ENCODE measurements around the gene PIM1.
"Not testable (repeated sequence)": the region's sequence is repeated elsewhere in the genome, so short reads cannot be mapped to it uniquely, and the experiment has no call there.

The PIM1 gene

GRCh38 chr6:37169496-37170272 is at the start of gene PIM1:
Gene PIM1, plus strand, starts transcription at chr6:37170152. Its CDS starts 424 bp downstream, at chr6:37170576.
- intact Hi-C loops (cut with DNase I), result loop anchor here (1.0 to 10.0 kb wide), 2 partner anchors 67 to 285 kb away; partner anchors contain the start of gene C6orf89
- DNase-seq, result peak; percentile 96 to 100 (median 99)

DNA sequence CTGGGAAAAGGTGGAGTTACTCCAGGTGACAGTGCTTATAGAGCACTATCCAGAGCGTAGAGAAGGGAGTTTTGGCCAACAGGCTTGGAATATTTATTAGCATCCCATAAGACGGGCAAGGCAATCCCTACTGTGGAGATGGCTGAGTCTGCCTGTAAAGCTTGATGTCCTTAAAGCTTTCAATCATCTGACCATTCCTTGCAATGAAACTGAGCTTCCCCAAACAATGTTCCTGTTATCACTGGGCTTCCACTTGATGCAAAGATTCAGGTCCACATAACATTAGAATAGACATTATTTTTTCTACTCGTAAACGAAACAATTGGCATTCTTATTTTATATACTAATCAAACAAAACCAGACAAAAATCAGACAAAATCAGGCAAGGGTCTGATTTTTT is 48.4 kb upstream of the PIM1 start:
- intact Hi-C loops (cut with DNase I), result no loop called here
- DNase-seq, result no peak

DNA sequence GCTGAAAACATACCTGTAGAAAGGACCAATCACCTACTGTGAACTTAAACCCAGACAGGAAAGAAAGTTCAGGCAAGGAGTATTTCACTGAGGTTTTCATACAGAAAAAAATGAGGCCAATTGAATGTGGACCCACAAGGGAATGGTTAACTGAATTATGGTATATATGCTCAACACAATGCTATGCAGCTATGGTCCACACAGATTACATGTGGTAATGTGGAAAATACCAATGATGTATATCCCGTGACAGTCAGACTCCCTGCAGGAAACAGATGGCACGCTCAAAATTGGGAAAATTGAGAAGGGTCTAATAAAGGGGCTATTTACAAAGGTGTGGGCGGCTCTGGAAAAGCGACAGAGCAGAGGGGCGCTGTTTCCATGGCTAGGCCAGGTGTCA is 47.1 kb upstream of the PIM1 start:
- DNase-seq, result no peak

GRCh38 chr6:37123957-37124729 is 45.8 kb upstream of the PIM1 start:
- intact Hi-C loops (cut with DNase I), result no loop called here
- DNase-seq, result no peak

More for the DNA sequence above, 47.1 kb upstream of the PIM1 start:
- intact Hi-C loops (cut with DNase I), result no loop called here

DNA sequence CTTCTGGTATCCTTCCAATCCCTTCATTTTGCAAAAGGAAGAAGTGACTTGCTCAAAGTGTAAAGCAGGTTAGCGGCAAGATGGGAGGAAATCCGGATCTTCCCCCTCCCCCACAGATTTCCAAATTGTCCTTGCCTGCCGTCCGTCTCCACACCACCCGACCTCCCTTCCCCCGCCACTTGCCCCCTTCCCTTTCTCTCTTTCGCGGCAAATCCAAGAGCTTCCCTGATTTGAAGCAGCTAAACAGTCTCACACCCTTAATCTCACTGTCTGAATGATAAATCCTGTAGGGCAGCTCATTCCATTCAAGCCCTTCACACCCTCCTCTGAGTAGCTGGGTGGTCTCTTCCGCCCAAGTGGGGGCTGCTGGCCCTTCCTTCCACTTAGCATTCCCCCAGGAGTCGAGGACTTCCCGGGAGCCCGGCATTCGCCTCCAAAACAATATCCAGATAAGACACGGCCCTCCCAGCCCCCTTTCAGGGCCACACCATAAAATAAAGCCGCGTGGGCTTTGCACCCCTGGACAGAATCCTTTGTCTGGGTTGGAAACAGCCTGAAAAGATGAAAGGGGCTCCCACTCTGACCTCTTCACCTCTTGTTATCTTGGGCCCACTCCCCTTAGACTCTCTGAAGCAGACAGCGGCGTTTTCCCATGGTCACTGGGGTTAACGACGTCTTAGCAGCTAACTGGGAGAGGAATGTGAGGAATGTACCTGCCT is 44.0 kb upstream of the PIM1 start:
- no peak for DNase-seq
- intact Hi-C loops (cut with DNase I), result no loop called here

DNA sequence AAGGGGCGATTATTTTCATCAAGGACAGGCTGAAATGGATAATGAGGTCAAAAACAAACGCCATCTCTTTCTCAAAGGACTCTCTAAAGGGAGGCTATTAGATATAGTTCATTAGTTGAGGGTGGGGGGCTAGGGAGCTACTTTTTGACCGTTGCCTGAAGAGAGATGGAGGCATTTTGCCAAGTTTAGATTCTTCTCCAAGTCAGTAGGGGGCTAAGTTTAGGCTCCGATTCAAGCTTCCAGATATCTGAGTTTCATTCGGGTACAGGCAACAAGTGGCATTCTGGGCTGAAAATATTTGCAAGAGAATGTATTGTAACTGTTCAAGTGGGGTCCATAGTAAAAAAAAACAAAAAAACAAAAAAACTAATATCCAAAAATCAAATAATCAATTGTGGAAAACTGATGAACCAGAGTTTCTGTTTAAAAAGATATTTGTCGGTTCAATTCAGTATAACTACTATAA is 43.4 kb upstream of the PIM1 start:
- DNase-seq, result no peak
- intact Hi-C loops (cut with DNase I), result no loop called here

DNA sequence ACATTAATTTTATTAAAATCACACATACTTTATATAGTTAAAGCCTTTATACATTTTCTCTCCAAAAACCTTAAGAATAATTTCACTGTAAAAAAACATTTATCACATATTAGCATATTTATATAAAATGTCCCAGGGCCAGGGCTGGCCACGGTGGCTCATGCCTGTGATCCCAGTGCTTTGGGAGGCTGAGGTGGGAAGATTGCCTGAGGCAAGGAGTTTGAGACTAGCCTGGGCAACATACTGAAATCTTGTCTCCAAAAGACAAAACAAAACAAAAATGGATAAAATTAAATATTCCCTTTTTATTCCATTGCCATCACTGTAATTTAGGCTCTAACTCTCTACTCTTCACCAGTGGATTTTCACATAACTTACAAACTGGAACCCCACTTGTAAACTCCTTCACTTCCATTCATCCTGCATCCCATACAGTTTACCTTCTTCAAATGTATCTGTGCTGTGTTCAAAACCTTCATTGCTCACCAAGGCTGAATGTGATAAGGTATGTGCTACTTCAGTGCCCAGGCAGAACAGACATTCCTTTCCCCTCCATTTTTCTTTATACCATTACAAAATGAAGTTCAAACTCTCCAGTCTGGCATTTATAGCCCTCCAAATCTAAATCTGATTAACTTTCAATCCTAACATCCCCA is 42.9 kb upstream of the PIM1 start:
- no peak for DNase-seq
- intact Hi-C loops (cut with DNase I), result no loop called here

- DNase-seq, result no peak
- intact Hi-C loops (cut with DNase I), result no loop called here
These were observed 41.7 kb upstream of the PIM1 start for GRCh38 chr6:37127961-37128862.

DNA sequence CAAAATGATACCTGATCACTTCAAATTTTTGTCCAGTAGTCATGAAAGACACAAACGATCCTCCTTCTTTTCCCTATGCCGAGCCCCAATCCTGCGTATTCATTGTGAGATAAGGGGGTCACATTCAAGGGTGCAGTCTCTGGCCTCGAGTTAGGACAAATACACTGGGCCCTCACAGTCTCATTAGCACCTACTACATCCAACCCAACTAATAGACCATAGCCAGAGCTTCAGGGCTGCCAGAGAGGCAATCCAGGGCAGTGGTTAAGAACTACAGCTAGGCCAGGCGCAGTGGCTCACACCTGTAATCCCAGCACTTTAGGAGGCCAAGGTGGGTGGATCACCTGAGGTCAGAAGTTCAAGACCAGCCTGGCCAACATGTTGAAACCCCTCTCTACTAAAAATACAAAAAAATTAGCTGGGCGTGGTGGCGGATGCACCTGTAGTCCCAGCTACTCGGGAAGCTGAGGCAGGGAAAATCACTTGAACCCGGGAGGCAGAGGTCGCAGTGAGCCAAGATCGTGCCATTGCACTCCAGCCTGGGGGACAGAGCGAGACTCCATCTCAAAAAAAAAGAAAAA is 41.0 kb upstream of the PIM1 start:
- DNase-seq; intact Hi-C loops (cut with DNase I): not testable (repeated sequence)

- intact Hi-C loops (cut with DNase I), result no loop called here
These were observed 40.4 kb upstream of the PIM1 start for GRCh38 chr6:37129566-37129965.

GRCh38 chr6:37130704-37131103 is 39.2 kb upstream of the PIM1 start:
- intact Hi-C loops (cut with DNase I), result no loop called here

More at GRCh38 chr6:37129566-37129965, 40.4 kb upstream of the PIM1 start:
- DNase-seq, result no peak

GRCh38 chr6:37131104-37131959 is 38.6 kb upstream of the PIM1 start:
- DNase-seq, result peak in 26 of 42 donors; percentile 4 to 58 (median 19)
- intact Hi-C loops (cut with DNase I), result no loop called here

More at GRCh38 chr6:37130704-37131103, 39.2 kb upstream of the PIM1 start:
- peak in 2 of 42 donors; percentile 32 to 42 for DNase-seq

- DNase-seq, result no peak
- intact Hi-C loops (cut with DNase I), result no loop called here
These were observed 38.0 kb upstream of the PIM1 start for GRCh38 chr6:37131960-37132253.

DNA sequence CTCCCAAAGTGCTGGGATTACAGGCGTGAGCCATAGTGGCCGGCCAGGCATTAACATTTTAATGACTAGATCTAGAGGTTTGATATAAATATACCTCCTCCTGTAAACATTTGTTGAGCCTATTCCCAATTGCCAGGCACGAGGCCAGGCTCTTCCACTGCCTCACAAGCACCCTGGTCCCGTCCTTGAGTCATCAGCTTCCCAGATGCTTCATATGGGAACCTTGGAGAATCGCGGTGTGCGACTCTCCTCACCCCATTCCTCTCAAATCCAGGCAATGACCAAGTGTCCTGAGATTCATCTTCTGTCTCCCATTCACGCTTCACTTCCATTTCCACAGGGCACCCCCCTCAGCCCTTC is 35.9 kb upstream of the PIM1 start:
- no peak for DNase-seq
- intact Hi-C loops (cut with DNase I), result no loop called here

DNA sequence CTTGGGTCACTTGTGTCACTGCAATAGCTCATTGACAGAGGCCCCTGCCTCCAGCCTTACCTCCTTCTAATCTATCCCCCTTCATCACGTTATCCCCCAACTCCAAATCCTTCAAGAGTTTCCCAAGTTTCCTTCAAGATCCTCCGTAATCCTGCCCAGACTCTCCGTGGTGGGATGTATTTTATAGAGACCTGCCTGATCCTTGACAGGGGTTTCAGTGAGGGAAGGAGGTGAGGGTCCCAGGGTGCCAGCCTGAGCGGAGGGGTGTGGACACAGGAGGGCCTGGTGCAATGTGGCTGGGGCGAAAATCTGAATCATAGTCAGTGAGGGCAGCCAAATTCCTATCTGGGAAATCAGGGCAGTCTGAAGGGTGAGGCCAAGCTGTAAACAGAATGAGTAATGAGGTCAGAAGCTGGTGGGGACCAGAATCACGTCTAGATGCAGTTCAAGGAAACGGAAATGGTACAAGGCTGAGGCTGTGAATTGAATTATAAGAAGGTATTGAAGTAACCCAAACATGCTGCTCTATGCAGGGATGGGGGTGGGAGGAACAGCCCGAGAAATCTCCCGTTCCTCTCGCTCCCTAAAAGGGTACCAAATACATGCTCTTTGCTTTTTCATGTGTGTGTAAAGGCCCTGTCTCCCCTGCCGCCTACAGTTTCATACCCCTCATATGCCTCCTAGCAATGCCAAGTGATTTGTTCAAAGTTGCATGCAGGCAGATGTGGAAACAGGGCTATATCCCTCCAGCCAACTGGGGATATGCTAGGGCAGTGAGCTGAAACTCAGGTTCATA is 35.4 kb upstream of the PIM1 start:
- intact Hi-C loops (cut with DNase I), result no loop called here
- DNase-seq, result peak in 3 of 42 donors; percentile 12 to 39 (median 15)

All from head of caudate nucleus (tissue), 42 donors.